Mammary epithelial cell (primary cell): Measurements from ENCODE around the gene NDRG4.

Experiments
- EZH2 ChIP-seq: IDR thresholded peaks from 2 replicates; pipeline ENCODE4 v1.6.1; 2012; ENCODE audit warnings: low read length, inconsistent platforms, borderline replicate concordance
- TF ChIP-seq, protein P1 (sequence below), 2 donors: IDR thresholded peaks in 1 of 2; conservative IDR thresholded peaks in 1 of 2; 2 replicates each; pipeline ENCODE4 v1.5.1; 2011 to 2012; ENCODE audit warnings: inconsistent platforms in 2 of 2, low read length in 2 of 2, mild to moderate bottlenecking in 2 of 2, control low read depth in 1 of 2, low read depth in 1 of 2; ENCODE audit not compliant: insufficient read depth in 1 of 2; ENCODE audit errors: extremely low read depth in 1 of 2

- TF ChIP-seq, protein P1, sequence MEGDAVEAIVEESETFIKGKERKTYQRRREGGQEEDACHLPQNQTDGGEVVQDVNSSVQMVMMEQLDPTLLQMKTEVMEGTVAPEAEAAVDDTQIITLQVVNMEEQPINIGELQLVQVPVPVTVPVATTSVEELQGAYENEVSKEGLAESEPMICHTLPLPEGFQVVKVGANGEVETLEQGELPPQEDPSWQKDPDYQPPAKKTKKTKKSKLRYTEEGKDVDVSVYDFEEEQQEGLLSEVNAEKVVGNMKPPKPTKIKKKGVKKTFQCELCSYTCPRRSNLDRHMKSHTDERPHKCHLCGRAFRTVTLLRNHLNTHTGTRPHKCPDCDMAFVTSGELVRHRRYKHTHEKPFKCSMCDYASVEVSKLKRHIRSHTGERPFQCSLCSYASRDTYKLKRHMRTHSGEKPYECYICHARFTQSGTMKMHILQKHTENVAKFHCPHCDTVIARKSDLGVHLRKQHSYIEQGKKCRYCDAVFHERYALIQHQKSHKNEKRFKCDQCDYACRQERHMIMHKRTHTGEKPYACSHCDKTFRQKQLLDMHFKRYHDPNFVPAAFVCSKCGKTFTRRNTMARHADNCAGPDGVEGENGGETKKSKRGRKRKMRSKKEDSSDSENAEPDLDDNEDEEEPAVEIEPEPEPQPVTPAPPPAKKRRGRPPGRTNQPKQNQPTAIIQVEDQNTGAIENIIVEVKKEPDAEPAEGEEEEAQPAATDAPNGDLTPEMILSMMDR (conservative IDR thresholded peaks at IDR 0.05 in 1 of 2, IDR thresholded peaks at IDR 0.05 in 1 of 2; ENCODE audit: extremely low read depth in 1 of 2, insufficient read depth in 1 of 2, low read depth in 1 of 2, low read length in 2 of 2): no peak
- TF ChIP-seq EZH2: no peak
Observed at GRCh38 chr16:58535100-58535499, 35.2 kb downstream of the NDRG4 start.
